ENCODE results near the gene KCNH1. TPM values are rescaled to one million over a fixed set of nuclear protein-coding genes. Genes with fewer than 3 reads are reported as not detected.

KCNH1 gene
- total and polyA plus RNA-seq, 9 of the 15 experiments (the other 6 are each of a cell fraction or from before 2014, with no cell fraction given) = not detected

- WGBS (ENCODE audit: insufficient coverage, low coverage, missing lambda C conversion rate) = 8% methylated on average over 3 of the region's 3 CpGs
- FAIRE-seq (no peak), ATAC-seq (no peak), DNase-seq (ENCODE audit: extremely low read depth in 1 of 4, low spot score in 3 of 4) (no peak)
- no peaks in the 10 kb centered on the region for H3K36me3 ChIP-seq (ENCODE audit: control insufficient read depth, insufficient read depth, low read length)
- no peak overlapping the region for H3K9ac ChIP-seq (ENCODE audit: insufficient read depth in 1 of 2, low read depth in 2 of 2, low read length in 2 of 2)
- no peak overlapping the region for H3K4me2 ChIP-seq (ENCODE audit: insufficient read depth, low read length)
- peaks cover 0 to 2% of the 10 kb centered on the region in 2 experiments; a peak in 2 of 5 replicates for H3K27me3 ChIP-seq (ENCODE audit: control insufficient read depth in 2 of 2, insufficient read depth in 2 of 2, low read length in 2 of 2)
- TF ChIP-seq FOXK2 (conservative IDR thresholded peaks at IDR 0.05 in 1 of 2, IDR thresholded peaks at IDR 0.05 in 1 of 2; ENCODE audit: low read depth in 2 of 2) (no peak), DIDO1 (tag; IDR thresholded peaks at IDR 0.05; ENCODE audit: low read depth) (no peak), NCOA1 (IDR thresholded peaks at IDR 0.05; ENCODE audit: low read depth) (no peak), ZNF12 (CRISPR knock-in tag; IDR thresholded peaks at IDR 0.05) (no peak), CTBP1 (IDR thresholded peaks at IDR 0.05; ENCODE audit: borderline replicate concordance) (no peak), ZNF717 (CRISPR knock-in tag; IDR thresholded peaks at IDR 0.05) (no peak), ILK (tag; IDR thresholded peaks at IDR 0.05; ENCODE audit: borderline replicate concordance, low read depth) (no peak), IRF1 (CRISPR knock-in tag; IDR thresholded peaks at IDR 0.05; ENCODE audit: borderline replicate concordance) (no peak), ZNF274 (IDR thresholded peaks at IDR 0.05; ENCODE audit: borderline replicate concordance, low read depth, low read length) (no peak), MLLT1 (IDR thresholded peaks at IDR 0.05) (no peak), TFE3 (CRISPR knock-in tag; IDR thresholded peaks at IDR 0.05) (no peak), MXI1 (IDR thresholded peaks at IDR 0.05; ENCODE audit: low read depth, low read length) (no peak)
- intact Hi-C loops (cut with micrococcal nuclease) (no loop called here), in situ Hi-C loops (cut with MboI) (no loop called here)
- POLR2A ChIA-PET = interaction anchor here (0.6 kb wide), 1 partner anchor 118 kb away, joined by 3 read pairs; no protein-coding TSS in a partner anchor
- H4K20me1 ChIP-seq (replicated peaks; ENCODE audit: control insufficient read depth, insufficient read depth, low read length) = no peaks in the 10 kb centered on the region
- CTCF ChIA-PET (ENCODE audit: low intra/inter-chr PET ratio) = no interaction called here
- no peak overlapping the region for H2AFZ ChIP-seq (ENCODE audit: low read depth, low read length)
- no peaks in the 10 kb centered on the region for H3K4me1 ChIP-seq (replicated peaks in 1 of 2; ENCODE audit: control insufficient read depth in 2 of 2, insufficient read depth in 2 of 2, low read length in 2 of 2)
- H3K9me3 ChIP-seq (replicated peaks; ENCODE audit: control insufficient read depth, insufficient read depth, low read depth, low read length) = no peaks in the 10 kb centered on the region
- H3K4me3 ChIP-seq = no peak overlapping the region
- H3K9me1 ChIP-seq (ENCODE audit: control insufficient read depth, insufficient read depth, low read length) = no peaks in the 10 kb centered on the region
- no peaks in the 10 kb centered on the region for H3K79me2 ChIP-seq (ENCODE audit: control insufficient read depth, insufficient read depth, low read length)
- no TSS peak for BruUV-seq (replicated peaks)
- H3K27ac ChIP-seq (ENCODE audit: extremely low read depth, low read depth, low read length) = no peak overlapping the region
These were observed 387.8 kb downstream of the KCNH1 start for GRCh38 chr1:210746024-210746731.
